Neutrophil (primary cell): Measurements from ENCODE around the gene C5orf63.

Source experiments
- H3K27ac ChIP-seq: fragments of 200-600 bp; sonication (generic); 2 replicates; pipeline ENCODE4 v1.5.1; 2016; ENCODE audit warnings: mild to moderate bottlenecking, moderate library complexity
- H3K27me3 ChIP-seq: fragments of 200-600 bp; sonication (generic); 2 replicates; pipeline ENCODE4 v1.6.0; 2016; ENCODE audit warnings: mild to moderate bottlenecking
- H3K36me3 ChIP-seq: fragments of 200-600 bp; sonication (generic); 2 replicates; pipeline ENCODE4 v1.5.1; 2017
- H3K4me1 ChIP-seq, 2 experiments: fragments of 200-600 bp in 1 of 2; sonication (generic) in 1 of 2; 1 replicate in 1 of 2; 2 replicates in 1 of 2; pipeline versions ENCODE4 v1.5.1 to v1.6.1; 2013 to 2016; ENCODE audit warnings: low read depth in 1 of 2, low read length in 1 of 2, mild to moderate bottlenecking in 1 of 2, moderate library complexity in 1 of 2; ENCODE audit not compliant: control insufficient read depth in 1 of 2, insufficient read depth in 1 of 2
- H3K4me3 ChIP-seq, 2 experiments: fragments of 200-600 bp in 1 of 2; sonication (generic) in 1 of 2; 1 replicate in 1 of 2; 2 replicates in 1 of 2; pipeline ENCODE4 v1.5.1; 2013 to 2016; ENCODE audit warnings: low read depth in 1 of 2, low read length in 1 of 2, mild to moderate bottlenecking in 1 of 2, moderate library complexity in 1 of 2
- H3K9me3 ChIP-seq: fragments of 200-600 bp; sonication (generic); 2 replicates; pipeline ENCODE4 v1.5.1; 2016
- CTCF ChIP-seq: fragments of 200-600 bp; sonication (generic); IDR thresholded peaks from 2 replicates; pipeline ENCODE4 v1.5.1; 2016; ENCODE audit warnings: antibody characterized with exemption

The C5orf63 gene

DNA sequence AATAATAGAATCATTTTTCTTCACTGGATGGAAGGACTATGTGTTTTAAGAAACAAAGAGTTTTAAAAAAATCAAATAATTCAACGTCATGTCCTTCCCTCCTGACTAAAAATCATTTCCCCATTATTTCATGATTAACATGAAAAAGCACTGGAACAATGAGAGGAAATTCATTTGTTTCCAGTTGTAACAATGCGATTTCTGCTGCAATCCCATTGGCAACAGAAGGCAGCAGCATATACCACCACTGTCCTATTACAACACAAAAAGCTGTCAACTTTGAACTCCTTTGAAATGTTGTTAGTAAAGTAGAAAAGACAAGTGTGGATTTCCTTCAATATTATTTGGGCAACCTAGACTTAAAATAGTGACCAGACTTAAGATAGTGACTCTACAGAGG is 3.1 kb downstream of the C5orf63 start:
- H3K4me3 ChIP-seq: no peak overlapping the region
- H3K4me1 ChIP-seq: peaks cover 3 to 9% of the 10 kb centered on the region in 2 experiments
- H3K27ac ChIP-seq: no peak overlapping the region
- no peaks in the 10 kb centered on the region for H3K27me3 ChIP-seq
- no peak for TF ChIP-seq CTCF
- H3K9me3 ChIP-seq: no peaks in the 10 kb centered on the region
- no peaks in the 10 kb centered on the region for H3K36me3 ChIP-seq

GRCh38 chr5:127068493-127069214 is 4.6 kb downstream of the C5orf63 start:
- no peak for TF ChIP-seq CTCF
- H3K27ac ChIP-seq: no peak overlapping the region
- H3K4me1 ChIP-seq: peaks cover 3 to 7% of the 10 kb centered on the region in 2 experiments
- H3K27me3 ChIP-seq: no peaks in the 10 kb centered on the region
- no peak overlapping the region for H3K4me3 ChIP-seq
- H3K36me3 ChIP-seq: no peaks in the 10 kb centered on the region
- H3K9me3 ChIP-seq: no peaks in the 10 kb centered on the region

DNA sequence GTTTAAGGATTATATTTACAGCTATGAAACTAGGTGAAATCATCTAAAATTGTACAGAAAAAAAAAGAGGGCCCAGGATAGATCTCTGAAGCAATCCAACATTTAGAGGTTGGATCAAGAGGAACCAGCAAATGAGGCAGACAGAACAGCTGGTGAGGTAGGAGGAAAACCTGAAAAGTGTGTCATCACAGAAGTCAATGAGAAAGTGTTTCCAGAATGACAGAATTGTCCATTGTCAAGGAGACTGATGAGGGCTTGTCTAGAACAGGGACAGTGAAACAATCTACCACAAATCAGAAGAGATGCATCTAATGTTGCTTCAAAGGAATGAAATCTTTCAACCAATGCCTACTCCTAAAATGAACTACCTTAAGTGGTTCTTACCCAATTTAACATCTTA is 6.6 kb downstream of the C5orf63 start:
- Histone ChIP-seq H3K36me3 (no peaks in the 10 kb centered on the region), H3K4me3 (no peak overlapping the region), H3K4me1 (no peaks in the 10 kb centered on the region), H3K27me3 (no peaks in the 10 kb centered on the region), H3K27ac (no peak overlapping the region), H3K9me3 (no peaks in the 10 kb centered on the region)
- TF ChIP-seq CTCF: no peak

- TF ChIP-seq CTCF: no peak
- Histone ChIP-seq H3K4me1 (no peaks in the 10 kb centered on the region), H3K4me3 (no peak overlapping the region), H3K9me3 (no peaks in the 10 kb centered on the region), H3K27ac (no peak overlapping the region), H3K27me3 (no peaks in the 10 kb centered on the region), H3K36me3 (no peaks in the 10 kb centered on the region)
Measured at GRCh38 chr5:127064253-127064840, 9.0 kb downstream of the C5orf63 start.

DNA sequence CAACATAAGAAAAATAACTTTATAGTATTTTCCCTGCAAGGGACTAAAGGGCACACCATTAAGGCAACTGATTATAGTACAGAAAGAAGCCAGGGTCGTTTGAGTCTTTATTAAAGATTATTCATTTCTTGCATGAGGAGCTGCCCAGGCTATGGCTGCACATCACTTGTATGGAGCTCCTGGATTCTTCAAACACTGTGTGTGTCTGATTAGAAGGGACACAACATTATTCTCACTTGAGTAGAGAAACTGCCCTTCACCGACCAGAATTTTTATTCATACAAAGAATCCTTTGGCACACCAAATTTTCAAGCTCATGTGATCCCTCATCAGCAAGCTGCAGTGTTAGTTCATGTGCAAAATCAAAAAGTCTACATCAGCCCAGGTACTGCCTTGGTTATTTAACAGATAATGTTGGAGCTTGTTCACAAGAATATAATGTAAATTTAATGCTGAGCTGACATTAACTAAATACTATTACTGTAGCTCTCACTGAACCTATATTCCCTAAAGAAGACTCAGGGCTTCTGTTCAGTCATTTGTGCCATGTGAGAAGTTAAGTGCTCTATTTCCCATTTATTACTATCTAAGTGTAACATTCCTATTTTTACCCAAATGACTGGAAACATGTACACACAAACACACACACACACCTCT is 9.9 kb downstream of the C5orf63 start:
- TF ChIP-seq CTCF: no peak
- Histone ChIP-seq H3K36me3 (no peaks in the 10 kb centered on the region), H3K9me3 (no peaks in the 10 kb centered on the region), H3K27me3 (no peaks in the 10 kb centered on the region), H3K4me3 (no peak overlapping the region), H3K4me1 (no peaks in the 10 kb centered on the region), H3K27ac (no peak overlapping the region)
